ENCODE results near the gene C6orf136. TPM values are rescaled to one million over a fixed set of nuclear protein-coding genes. Genes with fewer than 3 reads are reported as not detected.

C6orf136 gene
- total and polyA plus RNA-seq, 9 of the 15 experiments (the other 6 are each of a cell fraction or from before 2014, with no cell fraction given) = 14.1 to 63.1 (median 18.4) TPM

GRCh38 chr6:30682143-30683117, 35.5 kb downstream of the C6orf136 start (continued):
- TF ChIP-seq GMEB1 (CRISPR knock-in tag; IDR thresholded peaks at IDR 0.05) (no peak), TCF3 (CRISPR knock-in tag; IDR thresholded peaks at IDR 0.05) (peak; percentile 26; the same call in 1 of the 2 replicates), FOXK2 (conservative IDR thresholded peaks at IDR 0.05 in 1 of 2, IDR thresholded peaks at IDR 0.05 in 1 of 2; ENCODE audit: low read depth in 2 of 2) (0 out of 4 replicates have a peak, but pooled peaks of 1 of the 2 experiments have one; percentile 8), ATF4 (CRISPR knock-in tag; IDR thresholded peaks at IDR 0.05) (peak; percentile 17; the same call in 1 of the 2 replicates), ZNF79 (CRISPR knock-in tag; IDR thresholded peaks at IDR 0.05; ENCODE audit: low read depth) (no peak), CREB1 (IDR thresholded peaks at IDR 0.05) (peak; percentile 26; the same call in 1 of the 2 replicates), CREB1 (CRISPR knock-in tag; IDR thresholded peaks at IDR 0.05) (no peak; the same call in 1 of the 2 replicates), NKRF (IDR thresholded peaks at IDR 0.05; ENCODE audit: borderline replicate concordance) (no peak), MTA3 (IDR thresholded peaks at IDR 0.05; ENCODE audit: borderline replicate concordance) (peak; percentile 84; the same call in 1 of the 2 replicates), ZNF780A (CRISPR knock-in tag; IDR thresholded peaks at IDR 0.05) (no peak), GABPB2 (CRISPR knock-in tag; conservative IDR thresholded peaks at IDR 0.05) (no peak), KDM5B (IDR thresholded peaks at IDR 0.05; ENCODE audit: insufficient replicate concordance, low read depth, low read length) (peak; percentile 80), TCF7 (IDR thresholded peaks at IDR 0.05; ENCODE audit: borderline replicate concordance) (0 out of 2 replicates have a peak, but pooled peaks have one; percentile 25), DNMT1 (IDR thresholded peaks at IDR 0.05) (peak; percentile 80), THAP7 (CRISPR knock-in tag; IDR thresholded peaks at IDR 0.05) (no peak), CEBPZ (IDR thresholded peaks at IDR 0.05; ENCODE audit: borderline replicate concordance, low read depth, low read length) (no peak)

Measured in K562 (cell line).